A673 (cell line): Measurements from ENCODE around the gene TCF7L1.

ENCODE experiments used
- CTCF ChIP-seq: fragments of 300-800, 200-600 bp; sonication (generic); conservative IDR thresholded peaks from 2 replicates; pipeline ENCODE4 v1.5.1; 2017; ENCODE audit warnings: low read depth, mild to moderate bottlenecking, antibody characterized with exemption, low read length, moderate library complexity, mixed read lengths
- EZH2 ChIP-seq: fragments of 200-600 bp; sonication (generic); IDR thresholded peaks from 2 replicates; pipeline ENCODE4 v1.6.1; 2017; ENCODE audit warnings: borderline replicate concordance, low read depth, mild to moderate bottlenecking, mixed read lengths, antibody characterized with exemption, low read length; ENCODE audit not compliant: poor library complexity, severe bottlenecking

- TF ChIP-seq CTCF (no peak), EZH2 (no peak)
Measured at GRCh38 chr2:85330839-85331636, 197.8 kb downstream of the TCF7L1 start.
